ENCODE measurements around the gene MAPRE2.
"Not testable (repeated sequence)": the region's sequence is repeated elsewhere in the genome, so short reads cannot be mapped to it uniquely, and the experiment has no call there.

Gene MAPRE2

GRCh38 chr18:35157181-35157580 lies 116.0 kb downstream of the MAPRE2 start:
- no peak for DNase-seq

- DNase-seq = peak; percentile 37
Observed at GRCh38 chr18:35158728-35159450, 117.7 kb downstream of the MAPRE2 start.

GRCh38 chr18:35159782-35160181 lies 118.6 kb downstream of the MAPRE2 start:
- DNase-seq = no peak

GRCh38 chr18:35161485-35161884 lies 120.3 kb downstream of the MAPRE2 start:
- DNase-seq = no peak

GRCh38 chr18:35161934-35162333 lies 120.7 kb downstream of the MAPRE2 start:
- DNase-seq = no peak

GRCh38 chr18:35163014-35163539 lies 121.9 kb downstream of the MAPRE2 start:
- DNase-seq = no peak

GRCh38 chr18:35163721-35164120 lies 122.5 kb downstream of the MAPRE2 start:
- no peak for DNase-seq

GRCh38 chr18:35164133-35164532 lies 122.9 kb downstream of the MAPRE2 start:
- no peak for DNase-seq

GRCh38 chr18:35167332-35167731 lies 126.1 kb downstream of the MAPRE2 start:
- no peak for DNase-seq

- no peak for DNase-seq
Observed at GRCh38 chr18:35167857-35168256, 126.6 kb downstream of the MAPRE2 start.

- not testable (repeated sequence) for DNase-seq
Observed at GRCh38 chr18:35170323-35170722, 129.1 kb downstream of the MAPRE2 start.

- no peak for DNase-seq
Observed at GRCh38 chr18:35171315-35171987, 130.2 kb downstream of the MAPRE2 start.

- no peak for DNase-seq
Observed at GRCh38 chr18:35172009-35172408, 130.8 kb downstream of the MAPRE2 start.

GRCh38 chr18:35172451-35173035 lies 131.3 kb downstream of the MAPRE2 start:
- no peak for DNase-seq

GRCh38 chr18:35174093-35174731 lies 133.0 kb downstream of the MAPRE2 start:
- no peak for DNase-seq

GRCh38 chr18:35174745-35175144 lies 133.5 kb downstream of the MAPRE2 start:
- no peak for DNase-seq

- no peak for DNase-seq
Observed at GRCh38 chr18:35176925-35177324, 135.7 kb downstream of the MAPRE2 start.

- DNase-seq = no peak
Observed at GRCh38 chr18:35178260-35178659, 137.0 kb downstream of the MAPRE2 start.

- no peak for DNase-seq
Observed at GRCh38 chr18:35179906-35180305, 138.7 kb downstream of the MAPRE2 start.

GRCh38 chr18:35180455-35180854 lies 139.2 kb downstream of the MAPRE2 start:
- DNase-seq = no peak

GRCh38 chr18:35182151-35182550 lies 140.9 kb downstream of the MAPRE2 start:
- no peak for DNase-seq

GRCh38 chr18:35183886-35184285 lies 142.7 kb downstream of the MAPRE2 start:
- DNase-seq = no peak

GRCh38 chr18:35185771-35186170 lies 144.6 kb downstream of the MAPRE2 start:
- DNase-seq = no peak

All from SIG-M5 (cell line).